HFFc6 (cell line): ENCODE data around the gene SCYGR2. TPM values are rescaled to one million over a fixed set of nuclear protein-coding genes. Genes with fewer than 3 reads are reported as not detected.

ENCODE experiments used
- DNase-seq: peaks from one replicate; pipeline ENCODE4 v3.0.0-alpha.2; 2018
- H3K27ac Mint-ChIP-seq: 2 replicates; pipeline ENCODE4 v1.8.0; 2020; ENCODE audit warnings: mild to moderate bottlenecking, mixed read lengths
- H3K27me3 Mint-ChIP-seq: 2 replicates; pipeline ENCODE4 v1.8.0; 2021; ENCODE audit warnings: mild to moderate bottlenecking, moderate library complexity, mixed read lengths; ENCODE audit not compliant: insufficient read depth
- H3K36me3 Mint-ChIP-seq: 2 replicates; pipeline ENCODE4 v1.8.0; 2021; ENCODE audit warnings: low read depth, mixed read lengths
- H3K4me1 Mint-ChIP-seq: 2 replicates; pipeline ENCODE4 v1.8.0; 2020; ENCODE audit warnings: low read depth, mixed read lengths
- H3K4me3 Mint-ChIP-seq: 2 replicates; pipeline ENCODE4 v1.8.0; 2020; ENCODE audit warnings: mild to moderate bottlenecking, moderate library complexity, mixed read lengths
- H3K9me3 Mint-ChIP-seq: 2 replicates; pipeline ENCODE4 v1.8.0; 2020; ENCODE audit warnings: mild to moderate bottlenecking, mixed read lengths
- CTCF ChIP-seq: fragments of 200-600 bp; sonication (generic); IDR thresholded peaks from 2 replicates; pipeline ENCODE4 v1.5.0; 2021; ENCODE audit warnings: antibody characterized with exemption, mild to moderate bottlenecking
- total RNA-seq, 6 experiments: library from RNA; stranded (reverse); fragmentation: NEBNext Ultra II Directional; extraction: Animal tissue kit (Norgen Biotek cat#: 25700); gene quantifications; 2 replicates in 1 of 6; 3 replicates in 5 of 6; pipeline ENCODE4 v1.2.3, GENCODE V29; 2021

The SCYGR2 gene
- total RNA-seq, 6 experiments from 2014 or later: not detected

GRCh38 chr2:227582369-227582768 is 16.3 kb upstream of the SCYGR2 start:
- no peak for TF ChIP-seq CTCF
- Mint-ChIP-seq H3K4me3 (no peak overlapping the region), H3K4me1 (no peaks in the 10 kb centered on the region), H3K27ac (no peak overlapping the region), H3K27me3 (no peaks in the 10 kb centered on the region), H3K9me3 (peaks cover 12% of the 10 kb centered on the region), H3K36me3 (peaks cover 11% of the 10 kb centered on the region)
- no peak for DNase-seq

- Mint-ChIP-seq H3K27ac (no peak overlapping the region), H3K4me3 (no peak overlapping the region), H3K4me1 (peaks cover 1% of the 10 kb centered on the region; the same call in 1 of the 2 replicates), H3K9me3 (no peaks in the 10 kb centered on the region), H3K27me3 (peaks cover 3% of the 10 kb centered on the region), H3K36me3 (no peaks in the 10 kb centered on the region)
- no peak for TF ChIP-seq CTCF
- DNase-seq: no peak
Measured at GRCh38 chr2:227592694-227593387, 5.9 kb upstream of the SCYGR2 start.

GRCh38 chr2:227595797-227596196 is 2.9 kb upstream of the SCYGR2 start:
- Mint-ChIP-seq H3K27me3 (peaks cover 3% of the 10 kb centered on the region), H3K4me3 (no peak overlapping the region)

GRCh38 chr2:227597036-227597435 is 1.7 kb upstream of the SCYGR2 start:
- Mint-ChIP-seq H3K4me1 (peaks cover 5% of the 10 kb centered on the region; the same call in 1 of the 2 replicates), H3K4me3 (no peak overlapping the region), H3K36me3 (no peaks in the 10 kb centered on the region), H3K9me3 (no peaks in the 10 kb centered on the region), H3K27me3 (peaks cover 4% of the 10 kb centered on the region; the same call in 1 of the 2 replicates), H3K27ac (no peak overlapping the region)
- no peak for TF ChIP-seq CTCF
- no peak for DNase-seq

More at GRCh38 chr2:227595797-227596196, 2.9 kb upstream of the SCYGR2 start:
- Mint-ChIP-seq H3K27ac (no peak overlapping the region), H3K36me3 (no peaks in the 10 kb centered on the region), H3K9me3 (no peaks in the 10 kb centered on the region), H3K4me1 (peaks cover 5% of the 10 kb centered on the region; the same call in 1 of the 2 replicates)
- no peak for DNase-seq
- TF ChIP-seq CTCF: no peak

DNA sequence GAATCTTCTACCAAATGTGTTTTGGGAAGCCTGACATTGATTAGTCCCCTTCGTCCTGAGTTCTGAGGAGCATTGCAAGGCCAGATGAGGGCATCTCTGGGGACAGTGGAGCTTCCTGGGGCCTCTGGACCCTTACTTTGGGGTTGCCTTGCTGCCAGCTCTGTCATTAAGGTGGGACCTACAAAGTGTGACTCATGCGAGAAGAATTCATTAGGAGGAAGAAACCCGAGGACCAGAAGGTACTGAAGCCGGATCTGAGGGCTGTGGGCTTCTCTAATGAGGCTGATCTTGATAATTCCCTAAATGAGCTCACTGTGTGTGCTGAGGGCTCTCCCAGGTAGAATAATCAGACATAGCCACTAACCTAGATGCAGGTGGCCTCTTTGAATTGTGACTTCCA is 695 bp upstream of the SCYGR2 start:
- H3K4me3 Mint-ChIP-seq: no peak overlapping the region
- TF ChIP-seq CTCF: no peak
- no peak overlapping the region for H3K27ac Mint-ChIP-seq
- peaks cover 9% of the 10 kb centered on the region; the same call in 1 of the 2 replicates for H3K27me3 Mint-ChIP-seq
- H3K9me3 Mint-ChIP-seq: no peaks in the 10 kb centered on the region
- H3K4me1 Mint-ChIP-seq: peaks cover 5% of the 10 kb centered on the region; the same call in 1 of the 2 replicates
- no peaks in the 10 kb centered on the region for H3K36me3 Mint-ChIP-seq
- no peak for DNase-seq
